HL-60/S4 treated with retinoic acid at 250 ng/mL for 4 days and 3 days (cell line): ENCODE results near the gene LSM14A.
"Not testable (repeated sequence)": the region's sequence is repeated elsewhere in the genome, so short reads cannot be mapped to it uniquely, and the experiment has no call there.

ENCODE experiments used
- in situ Hi-C: fragments of 300-500 bp; cut with MboI; formaldehyde crosslinking; loops from 2 replicates; pipeline ENCODE4 v1.7.0; 2022; ENCODE audit warnings: low sequenced_read_pairs

Gene LSM14A

GRCh38 chr19:34155686-34156085, 16.6 kb upstream of the LSM14A start:
- in situ Hi-C loops: no loop called here

DNA sequence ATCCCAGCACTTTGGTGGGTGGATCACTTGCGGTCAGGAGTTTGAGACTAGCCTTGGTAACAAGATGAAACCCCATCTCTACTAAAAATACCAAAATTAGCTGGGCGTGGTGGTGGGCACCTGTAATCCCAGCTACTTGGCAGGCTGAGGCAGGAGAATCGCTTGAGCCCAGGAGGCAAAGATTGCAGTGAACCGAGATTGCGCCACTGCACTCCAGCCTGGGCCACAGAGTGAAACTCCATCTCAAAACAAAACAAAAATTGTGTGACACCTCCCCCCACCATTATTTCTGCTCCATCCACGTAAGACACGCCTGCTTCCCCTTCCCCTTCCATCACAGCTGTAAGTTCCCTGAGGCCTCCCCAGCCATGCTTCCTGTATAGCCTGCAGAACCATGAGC, 13.3 kb upstream of the LSM14A start:
- in situ Hi-C loops: not testable (repeated sequence)

GRCh38 chr19:34159541-34159940, 12.8 kb upstream of the LSM14A start:
- in situ Hi-C loops: not testable (repeated sequence)

GRCh38 chr19:34161902-34162301, 10.4 kb upstream of the LSM14A start:
- in situ Hi-C loops: not testable (repeated sequence)

- in situ Hi-C loops: no loop called here
Measured at GRCh38 chr19:34165295-34165738, 7.0 kb upstream of the LSM14A start.

DNA sequence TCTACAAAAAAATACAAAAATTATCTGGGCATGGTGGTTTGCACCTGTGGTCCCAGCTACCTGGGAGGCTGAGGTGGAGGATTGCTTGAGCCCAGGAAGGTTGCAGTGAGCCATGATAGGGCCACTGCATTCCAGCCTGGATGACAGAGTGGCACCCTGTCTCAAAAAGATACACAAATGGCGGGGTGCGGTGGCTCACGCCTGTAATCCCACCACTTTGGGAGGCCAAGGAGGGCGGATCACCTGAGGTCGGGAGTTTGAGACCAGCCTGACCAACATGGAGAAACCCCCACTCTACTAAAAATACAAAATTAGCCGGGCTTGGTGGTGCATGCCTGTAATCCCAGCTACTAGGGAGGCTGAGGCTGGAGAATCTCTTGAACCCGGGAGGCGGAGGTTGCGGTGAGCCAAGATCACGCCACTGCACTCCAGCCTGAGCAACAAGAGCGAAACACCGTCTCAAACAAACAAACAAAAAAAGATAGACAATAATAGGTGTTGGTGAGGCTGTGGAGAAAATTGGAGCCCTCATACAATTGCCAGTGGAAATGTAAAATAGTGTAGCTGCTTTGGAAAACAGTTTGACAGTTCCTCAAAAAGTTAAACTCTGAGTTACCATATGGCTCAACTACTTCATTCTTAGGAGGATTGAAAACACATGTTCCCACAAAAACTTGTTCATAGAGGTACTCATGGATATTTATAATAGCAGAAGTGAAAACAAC, 2.7 kb upstream of the LSM14A start:
- in situ Hi-C loops: not testable (repeated sequence)

DNA sequence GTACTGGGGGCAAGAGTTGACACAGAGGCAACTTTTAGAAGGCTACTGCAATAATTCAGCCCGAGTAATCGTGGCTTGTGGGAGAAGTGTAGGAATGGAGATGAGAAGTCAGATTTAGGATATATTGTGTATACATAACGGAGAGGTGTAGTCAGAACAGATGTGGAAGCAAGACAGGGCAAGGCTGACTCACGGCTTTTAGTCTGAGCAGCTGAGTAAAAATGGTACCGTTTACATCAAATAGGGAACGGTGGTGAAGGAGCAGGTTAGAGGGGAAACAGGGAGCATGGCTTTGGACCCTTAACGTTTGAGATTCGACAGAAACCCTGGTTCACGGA, 796 bp upstream of the LSM14A start:
- in situ Hi-C loops: no loop called here

GRCh38 chr19:34172661-34173192, 423 bp downstream of the LSM14A start:
- in situ Hi-C loops: no loop called here

DNA sequence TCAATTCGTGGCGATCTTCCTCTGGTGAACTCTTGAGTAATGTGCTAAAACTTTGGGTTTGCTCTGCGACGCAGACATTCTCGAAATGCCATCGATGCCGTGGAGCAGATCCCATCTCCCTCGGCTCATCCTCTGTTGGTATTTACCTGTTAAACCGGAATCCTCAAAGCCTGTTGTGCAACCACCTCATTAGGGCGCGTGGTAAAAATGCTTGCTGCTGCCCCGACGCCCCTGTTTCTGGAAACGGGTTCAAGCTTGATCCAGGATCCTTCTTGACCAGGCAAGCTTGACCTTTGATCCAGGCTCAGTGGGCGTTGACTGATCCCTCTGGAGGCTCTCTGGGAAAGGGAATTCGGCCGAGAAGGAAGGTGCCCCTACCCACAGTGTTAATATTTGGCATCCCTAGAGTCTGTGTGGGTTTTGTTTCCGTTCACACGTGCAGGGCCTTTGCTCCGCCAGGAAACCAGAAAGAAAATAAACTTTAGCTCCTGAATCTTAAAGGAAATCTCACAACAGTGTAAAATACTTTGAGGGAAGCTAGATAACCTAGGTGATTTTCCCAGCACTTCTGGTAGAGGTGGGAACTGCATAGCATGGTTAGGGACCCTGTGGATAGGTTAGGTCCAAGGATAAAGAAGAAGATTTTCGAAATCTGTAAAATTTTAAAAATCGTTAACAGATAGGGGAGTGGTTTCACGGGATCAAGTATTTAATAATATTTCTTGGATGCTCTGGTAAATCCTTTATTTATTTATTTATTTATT, 1.1 kb downstream of the LSM14A start:
- in situ Hi-C loops: no loop called here

GRCh38 chr19:34175173-34175572, 2.9 kb downstream of the LSM14A start:
- in situ Hi-C loops: not testable (repeated sequence)

DNA sequence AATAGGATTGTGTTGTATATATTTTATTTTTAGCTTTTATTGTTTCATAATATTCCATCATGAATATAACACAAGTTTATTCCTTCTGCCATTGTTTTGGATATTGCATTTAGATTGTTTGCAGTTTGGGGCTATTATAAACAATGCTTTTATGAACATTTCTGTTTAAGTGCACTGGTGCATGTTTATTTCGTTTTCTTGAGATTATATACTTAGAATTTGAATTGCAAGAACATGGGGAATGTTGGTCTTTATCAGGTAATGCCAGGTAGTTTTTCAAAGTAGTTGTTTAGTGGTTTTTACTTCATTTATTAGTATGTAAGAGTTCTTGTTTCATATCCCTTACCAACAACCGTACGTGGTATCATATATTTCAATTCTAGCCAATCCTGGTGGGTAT, 4.3 kb downstream of the LSM14A start:
- in situ Hi-C loops: no loop called here

DNA sequence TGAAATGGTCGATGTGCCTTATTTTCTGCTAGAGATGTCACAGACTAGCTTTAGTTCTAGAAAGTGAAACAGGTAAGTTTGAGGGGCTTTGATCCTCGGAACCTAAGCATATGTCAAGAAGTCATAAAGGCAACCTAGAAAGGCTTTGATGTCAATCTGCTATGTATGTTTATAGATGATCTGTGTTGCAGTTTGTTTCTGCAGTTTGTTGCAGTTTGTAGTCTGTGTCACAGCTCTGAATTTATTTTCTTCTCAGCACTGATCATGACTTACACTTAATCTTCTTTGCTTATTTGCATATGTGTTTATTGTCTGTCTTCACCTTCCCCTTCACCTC, 5.9 kb downstream of the LSM14A start:
- in situ Hi-C loops: no loop called here

DNA sequence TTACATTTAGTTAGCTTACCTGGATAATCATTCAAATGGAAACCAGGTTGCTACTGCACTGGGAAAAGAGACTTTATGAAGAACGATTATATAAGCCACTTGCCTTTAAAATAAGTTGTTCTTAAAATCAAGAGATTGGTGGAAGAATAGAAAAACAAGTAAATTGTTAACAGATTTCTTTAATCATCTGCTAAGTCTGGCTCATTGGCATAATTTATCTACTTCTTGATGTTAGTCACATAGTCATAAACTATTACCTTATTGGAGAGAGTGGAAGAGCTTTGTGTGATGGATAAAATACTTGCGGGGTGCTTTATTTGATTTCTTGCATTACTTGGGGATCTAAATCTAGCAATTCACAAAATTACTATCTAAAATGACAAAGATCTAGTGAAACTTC, 6.8 kb downstream of the LSM14A start:
- in situ Hi-C loops: no loop called here

- in situ Hi-C loops: no loop called here
Measured at GRCh38 chr19:34180273-34180672, 8.0 kb downstream of the LSM14A start.

DNA sequence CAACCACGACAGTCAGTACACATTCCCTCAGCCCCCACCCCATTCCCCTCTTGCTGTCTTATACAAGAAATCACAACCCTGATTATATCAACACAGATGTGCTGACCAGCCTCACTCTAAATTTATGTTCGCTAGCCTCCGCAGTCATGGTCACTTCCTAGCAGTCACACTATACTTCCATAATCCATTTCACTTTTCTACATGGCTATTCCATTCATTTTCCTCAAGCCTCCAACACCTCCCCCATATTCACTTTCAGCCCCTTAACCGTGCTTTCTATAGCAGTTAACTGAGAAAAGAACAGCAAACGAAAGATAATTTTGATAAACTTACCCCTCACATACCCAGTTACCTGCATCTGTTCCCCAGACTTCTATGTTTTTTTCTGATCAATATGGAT, 8.4 kb downstream of the LSM14A start:
- in situ Hi-C loops: no loop called here

GRCh38 chr19:34181111-34181864, 9.0 kb downstream of the LSM14A start:
- in situ Hi-C loops: no loop called here

DNA sequence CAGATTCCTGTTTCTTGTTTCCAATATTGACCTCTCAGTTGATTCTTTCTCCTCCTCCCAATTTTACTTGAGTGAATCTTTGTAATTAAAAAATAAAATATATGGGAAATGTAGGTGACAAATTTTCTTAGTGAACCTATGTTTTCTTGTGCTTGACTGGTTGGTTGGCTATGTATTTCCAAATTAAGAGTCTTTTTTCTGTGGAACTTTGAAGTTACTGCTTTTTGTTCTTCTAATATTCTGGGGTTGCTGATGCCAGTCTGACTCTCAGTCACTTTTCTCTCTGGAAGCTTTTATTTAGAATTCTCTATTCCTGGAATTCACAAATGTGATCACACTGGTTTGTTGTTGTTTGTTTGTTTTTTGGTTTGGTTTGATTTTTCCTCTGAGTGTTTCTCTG, 9.8 kb downstream of the LSM14A start:
- in situ Hi-C loops: no loop called here

DNA sequence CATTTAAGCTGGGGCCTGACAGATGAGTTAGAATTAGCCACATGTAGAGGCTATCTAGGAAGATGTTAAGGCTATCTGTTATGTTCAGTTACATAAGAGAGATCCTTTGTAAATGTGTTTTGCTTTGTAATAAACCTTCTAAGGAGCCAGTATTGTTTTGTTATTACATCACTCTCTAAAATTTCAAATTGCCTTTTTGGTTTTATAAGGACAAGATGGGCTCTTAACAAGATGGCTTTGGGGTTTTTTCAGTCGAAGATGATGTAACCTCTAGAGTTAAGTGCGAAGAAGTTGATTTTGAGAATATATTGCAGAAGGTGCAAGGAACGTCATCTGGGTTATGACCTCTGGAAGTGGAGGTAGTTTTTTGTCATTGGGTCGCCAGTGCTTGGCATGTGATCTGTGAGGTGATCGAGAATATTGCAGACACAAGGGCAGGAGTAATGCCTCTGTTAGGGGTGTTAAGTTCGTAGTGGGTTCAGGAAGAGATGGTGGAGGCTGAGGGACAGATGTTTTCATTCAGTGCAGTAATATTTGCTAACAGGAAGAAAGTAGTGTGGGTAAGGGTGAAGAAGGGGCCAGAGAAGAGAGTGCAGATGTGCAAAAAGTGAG, 12.7 kb downstream of the LSM14A start:
- in situ Hi-C loops: no loop called here

- in situ Hi-C loops: no loop called here
Measured at GRCh38 chr19:34186205-34186604, 13.9 kb downstream of the LSM14A start.

DNA sequence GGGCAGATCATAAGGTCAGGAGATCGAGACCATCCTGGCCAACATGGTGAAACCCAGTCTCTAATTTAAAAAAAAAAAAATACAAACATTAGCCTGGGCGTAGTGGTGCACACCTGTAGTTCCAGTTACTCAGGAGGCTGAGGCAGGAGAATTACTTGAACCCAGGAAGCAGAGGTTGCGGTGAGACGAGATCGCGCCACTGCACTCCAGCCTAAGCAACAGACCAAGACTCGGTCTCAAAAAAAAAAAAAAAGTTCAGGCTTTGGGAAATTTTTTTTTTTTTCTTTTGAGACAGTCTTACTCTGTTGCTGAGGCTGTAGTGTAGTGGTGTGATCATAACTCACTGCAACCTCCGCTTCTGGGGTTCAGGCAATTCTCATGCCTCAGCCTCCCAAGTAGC, 14.7 kb downstream of the LSM14A start:
- in situ Hi-C loops: no loop called here

DNA sequence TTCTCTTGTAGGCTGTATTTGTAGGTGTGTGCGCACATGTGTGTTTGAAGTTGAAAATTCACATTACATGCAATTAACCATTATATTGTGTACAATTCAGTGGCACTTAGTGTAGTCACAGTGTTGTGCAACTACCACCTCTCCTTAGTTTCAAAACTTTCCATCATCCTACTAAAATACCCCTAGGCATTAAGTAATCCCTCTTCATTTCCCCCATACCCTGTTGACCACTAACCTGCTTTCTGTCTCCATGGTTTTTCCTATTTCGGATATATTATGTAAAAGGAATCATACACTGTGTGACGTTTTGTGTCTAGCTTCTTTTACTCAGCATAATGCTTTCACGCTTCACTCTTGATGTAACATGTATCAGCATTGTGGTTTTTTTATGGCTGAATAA, 16.1 kb downstream of the LSM14A start:
- in situ Hi-C loops: no loop called here
